ENCODE data around the gene FER. TPM values are rescaled to one million over a fixed set of nuclear protein-coding genes. Genes with fewer than 3 reads are reported as not detected.

Gene FER
- polyA plus RNA-seq, 1 of the 3 experiments (the other 2 are of a cell fraction), result 1.8 TPM

- H2AFZ ChIP-seq (ENCODE audit: low read depth), result no peak overlapping the region
- no peak overlapping the region for H3K9ac ChIP-seq
- no peaks in the 10 kb centered on the region; a peak in 1 of 4 replicates for H3K4me1 ChIP-seq (ENCODE audit: control insufficient read depth in 1 of 2, insufficient read depth in 2 of 2, low read depth in 1 of 2, low read length in 1 of 2)
- H3K27me3 ChIP-seq (ENCODE audit: insufficient read depth), result no peaks in the 10 kb centered on the region
- H3K4me3 ChIP-seq (ENCODE audit: low read depth in 2 of 2, low read length in 1 of 2), result no peak overlapping the region
- H3K9me2 ChIP-seq, result no peaks in the 10 kb centered on the region
- no peak for DNase-seq
- H3K27ac ChIP-seq (ENCODE audit: low read depth in 2 of 2, low read length in 1 of 2), result no peak overlapping the region
- H3K4me2 ChIP-seq, result no peak overlapping the region
- ChIA-PET CTCF (interaction anchor here (0.6 kb wide), 1 partner anchor 1421 kb away, joined by 3 read pairs; no protein-coding TSS in a partner anchor), POLR2A (no interaction called here)
- H3K9me3 ChIP-seq, result no peaks in the 10 kb centered on the region
- 97% methylated on average over 1 of the region's 1 CpG for WGBS (ENCODE audit: low lambda C conversion rate)
- no peak for TF ChIP-seq ELF1 (IDR thresholded peaks at IDR 0.05)
- no peak for TF ChIP-seq YY1 (IDR thresholded peaks at IDR 0.05; ENCODE audit: low read depth)
- no peaks in the 10 kb centered on the region for H4K20me1 ChIP-seq (ENCODE audit: insufficient read depth)
- no peaks in the 10 kb centered on the region for H3F3A ChIP-seq (replicated peaks; ENCODE audit: insufficient read depth)
- H3K79me2 ChIP-seq (ENCODE audit: insufficient read depth), result no peaks in the 10 kb centered on the region
- H3K36me3 ChIP-seq (replicated peaks in 1 of 2; ENCODE audit: control insufficient read depth in 1 of 2, insufficient read depth in 2 of 2, low read length in 1 of 2), result peaks cover 0 to 5% of the 10 kb centered on the region in 2 experiments
These were observed 378.8 kb downstream of the FER start for GRCh38 chr5:109126481-109126880.

GRCh38 chr5:109136906-109137305 is 389.2 kb downstream of the FER start:
- H3K36me3 ChIP-seq (replicated peaks in 1 of 2; ENCODE audit: control insufficient read depth in 1 of 2, insufficient read depth in 2 of 2, low read length in 1 of 2), result no peaks in the 10 kb centered on the region
- ChIA-PET POLR2A (no interaction called here), CTCF (no interaction called here)
- no peak overlapping the region for H3K4me3 ChIP-seq (ENCODE audit: low read depth in 2 of 2, low read length in 1 of 2)
- H3K27ac ChIP-seq (ENCODE audit: low read depth in 2 of 2, low read length in 1 of 2), result no peak overlapping the region
- no peaks in the 10 kb centered on the region for H3F3A ChIP-seq (replicated peaks; ENCODE audit: insufficient read depth)
- H3K9me2 ChIP-seq, result no peaks in the 10 kb centered on the region
- H4K20me1 ChIP-seq (ENCODE audit: insufficient read depth), result no peaks in the 10 kb centered on the region
- H3K27me3 ChIP-seq (ENCODE audit: insufficient read depth), result no peaks in the 10 kb centered on the region
- no peak overlapping the region for H3K9ac ChIP-seq
- TF ChIP-seq CHD2 (IDR thresholded peaks at IDR 0.05; ENCODE audit: low read length, partially characterized antibody), result no peak
- TF ChIP-seq MEF2A (IDR thresholded peaks at IDR 0.05; ENCODE audit: borderline replicate concordance, low read depth), result no peak
- TF ChIP-seq NRF1 (IDR thresholded peaks at IDR 0.05; ENCODE audit: low read depth, low read length), result no peak
- no peak for TF ChIP-seq FOXM1 (IDR thresholded peaks at IDR 0.05; ENCODE audit: low read depth)
- no peak for TF ChIP-seq YY1 (IDR thresholded peaks at IDR 0.05; ENCODE audit: low read depth)
- no peak for TF ChIP-seq EP300 (IDR thresholded peaks at IDR 0.05; ENCODE audit: borderline replicate concordance in 1 of 2, low read depth in 1 of 2, low read length in 1 of 2)
- no peak for TF ChIP-seq TEAD4 (IDR thresholded peaks at IDR 0.05; ENCODE audit: borderline replicate concordance, insufficient read depth)
- TF ChIP-seq, protein P1, sequence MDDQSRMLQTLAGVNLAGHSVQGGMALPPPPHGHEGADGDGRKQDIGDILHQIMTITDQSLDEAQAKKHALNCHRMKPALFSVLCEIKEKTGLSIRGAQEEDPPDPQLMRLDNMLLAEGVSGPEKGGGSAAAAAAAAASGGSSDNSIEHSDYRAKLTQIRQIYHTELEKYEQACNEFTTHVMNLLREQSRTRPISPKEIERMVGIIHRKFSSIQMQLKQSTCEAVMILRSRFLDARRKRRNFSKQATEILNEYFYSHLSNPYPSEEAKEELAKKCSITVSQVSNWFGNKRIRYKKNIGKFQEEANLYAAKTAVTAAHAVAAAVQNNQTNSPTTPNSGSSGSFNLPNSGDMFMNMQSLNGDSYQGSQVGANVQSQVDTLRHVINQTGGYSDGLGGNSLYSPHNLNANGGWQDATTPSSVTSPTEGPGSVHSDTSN (IDR thresholded peaks at IDR 0.05), result no peak
- TF ChIP-seq RAD21 (IDR thresholded peaks at IDR 0.05; ENCODE audit: low read length), result no peak
- peaks cover 0 to 3% of the 10 kb centered on the region in 2 experiments; a peak in 1 of 4 replicates for H3K4me1 ChIP-seq (ENCODE audit: control insufficient read depth in 1 of 2, insufficient read depth in 2 of 2, low read depth in 1 of 2, low read length in 1 of 2)
- H3K4me2 ChIP-seq, result no peak overlapping the region
- no peak for DNase-seq
- no peaks in the 10 kb centered on the region for H3K9me3 ChIP-seq
- no peak overlapping the region for H2AFZ ChIP-seq (ENCODE audit: low read depth)
- 64% methylated on average over 2 of the region's 2 CpGs for WGBS (ENCODE audit: low lambda C conversion rate)
- H3K79me2 ChIP-seq (ENCODE audit: insufficient read depth), result no peaks in the 10 kb centered on the region
